ENCODE results near the gene CLASP2. TPM values are rescaled to one million over a fixed set of nuclear protein-coding genes. Genes with fewer than 3 reads are reported as not detected.

The CLASP2 gene
- total and polyA plus RNA-seq, 2 experiments from 2014 or later, result 38.7 to 112 TPM

DNA sequence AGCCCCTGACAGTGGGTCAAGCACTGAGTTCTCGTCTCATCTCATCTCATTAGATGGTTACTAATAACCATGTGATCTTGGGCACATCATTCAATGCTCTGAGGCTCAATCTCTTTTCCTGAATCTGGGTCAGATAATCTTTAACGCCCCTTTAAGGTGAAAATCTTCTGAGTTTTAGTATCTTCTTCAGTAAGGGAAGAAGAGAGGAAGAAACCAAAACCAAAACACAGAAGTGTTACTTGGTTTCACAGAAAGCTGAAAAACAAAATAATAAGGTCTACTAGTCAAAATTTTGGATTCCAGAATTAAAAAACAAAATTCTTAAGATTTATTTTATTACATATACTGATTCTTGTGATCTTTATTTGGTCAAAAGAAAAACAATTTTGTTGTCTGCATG, 78.2 kb downstream of the CLASP2 start:
- TF ChIP-seq CTCF (IDR thresholded peaks at IDR 0.05; ENCODE audit: low read depth, low read length), result no peak
- Histone ChIP-seq H3K9me3 (ENCODE audit: low read depth) (no peaks in the 10 kb centered on the region), H3K27ac (no peak overlapping the region), H3K4me1 (ENCODE audit: low read depth) (no peaks in the 10 kb centered on the region), H3K36me3 (peaks cover 11% of the 10 kb centered on the region), H3K4me3 (no peak overlapping the region), H3K27me3 (no peaks in the 10 kb centered on the region)
- DNase-seq (ENCODE audit: low read depth in 1 of 2, low spot score in 1 of 2), result no peak

GRCh38 chr3:33637482-33637881, 80.6 kb downstream of the CLASP2 start:
- no peak for TF ChIP-seq CTCF (IDR thresholded peaks at IDR 0.05; ENCODE audit: low read depth, low read length)

DNA sequence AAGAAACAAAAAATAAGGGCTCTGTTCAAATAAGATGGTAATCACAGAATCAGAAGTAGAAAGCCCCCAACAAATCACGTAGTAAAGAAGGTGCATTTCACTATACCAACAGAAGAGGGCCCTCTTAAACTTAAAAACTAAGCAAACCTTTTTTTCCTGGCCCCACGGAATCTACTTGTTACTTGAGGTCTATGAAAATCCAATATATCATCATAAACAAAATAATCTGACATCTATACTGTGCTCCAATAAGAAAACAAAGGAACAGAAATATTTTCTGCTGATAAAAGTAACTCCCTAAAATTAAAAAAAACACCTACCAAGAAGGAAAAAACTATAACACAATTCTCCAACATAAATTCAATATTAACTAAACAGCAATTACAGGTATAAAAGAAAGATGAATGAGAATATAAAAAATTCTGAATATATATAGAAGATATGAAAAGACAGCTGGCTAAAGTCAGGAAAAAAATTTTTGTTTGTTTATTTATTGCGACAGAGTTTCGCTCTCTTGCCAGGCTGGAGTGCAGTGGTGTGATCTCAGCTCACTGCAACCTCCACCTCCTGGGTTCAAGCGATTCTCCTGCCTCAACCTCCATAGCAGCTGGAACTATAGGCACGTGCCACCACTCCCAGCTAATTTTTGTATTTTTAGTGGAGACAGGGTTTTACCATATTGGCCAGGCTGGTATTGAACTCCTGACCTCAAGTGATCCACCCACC, 81.8 kb downstream of the CLASP2 start:
- Histone ChIP-seq H3K4me3 (no peak overlapping the region), H3K4me1 (ENCODE audit: low read depth) (no peaks in the 10 kb centered on the region), H3K9me3 (ENCODE audit: low read depth) (no peaks in the 10 kb centered on the region), H3K36me3 (peaks cover 5% of the 10 kb centered on the region), H3K27ac (no peak overlapping the region), H3K27me3 (no peaks in the 10 kb centered on the region)
- peak; percentile 62 for TF ChIP-seq CTCF (IDR thresholded peaks at IDR 0.05; ENCODE audit: low read depth, low read length)
- peak; percentile 69 to 80 for DNase-seq (ENCODE audit: low read depth in 1 of 2, low spot score in 1 of 2)

More at GRCh38 chr3:33637482-33637881, 80.6 kb downstream of the CLASP2 start:
- no peak for DNase-seq (ENCODE audit: low read depth in 1 of 2, low spot score in 1 of 2)
- Histone ChIP-seq H3K4me3 (no peak overlapping the region), H3K27ac (peak overlapping the region; percentile 3), H3K9me3 (ENCODE audit: low read depth) (no peaks in the 10 kb centered on the region), H3K36me3 (peaks cover 5% of the 10 kb centered on the region), H3K4me1 (ENCODE audit: low read depth) (no peaks in the 10 kb centered on the region), H3K27me3 (no peaks in the 10 kb centered on the region)

DNA sequence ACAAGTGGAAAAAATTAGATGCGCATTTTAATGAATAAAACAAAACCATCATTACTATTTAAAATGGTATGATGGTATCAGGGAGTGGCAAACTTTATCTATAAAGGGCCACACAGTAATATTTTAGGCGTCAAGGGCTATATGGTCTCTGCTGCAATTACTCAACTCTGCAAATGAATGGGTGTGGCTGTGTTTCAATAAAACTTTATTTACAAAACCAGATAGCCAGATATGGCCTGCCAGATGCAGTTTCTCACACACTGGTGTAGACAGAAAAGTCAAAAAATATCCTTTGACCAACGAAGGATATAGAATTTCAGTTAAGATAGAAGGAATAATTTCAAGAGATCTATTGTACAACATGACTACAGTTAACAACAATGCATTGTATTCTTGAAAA, 83.8 kb downstream of the CLASP2 start:
- DNase-seq (ENCODE audit: low read depth in 1 of 2, low spot score in 1 of 2), result no peak
- TF ChIP-seq CTCF (IDR thresholded peaks at IDR 0.05; ENCODE audit: low read depth, low read length), result no peak

DNA sequence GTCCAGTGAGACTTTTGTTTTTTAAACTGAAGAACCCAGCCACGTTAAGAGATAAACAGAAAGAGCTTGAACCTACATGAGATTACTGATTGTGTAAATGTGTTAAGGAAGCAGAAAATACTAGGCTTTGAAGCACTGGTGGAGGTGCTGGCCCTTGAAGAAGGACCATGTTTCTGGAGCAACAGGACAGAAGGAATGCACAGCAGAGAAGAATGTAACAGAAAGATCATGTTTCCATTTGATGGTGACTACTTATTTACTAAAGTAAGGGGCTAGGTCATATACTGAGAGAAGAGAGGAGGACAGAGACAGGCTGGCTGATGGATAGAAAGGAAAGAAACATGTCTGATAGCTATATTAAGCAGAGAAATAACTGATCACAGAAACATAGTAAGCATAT, 88.8 kb downstream of the CLASP2 start:
- TF ChIP-seq CTCF (IDR thresholded peaks at IDR 0.05; ENCODE audit: low read depth, low read length), result no peak
- no peak for DNase-seq (ENCODE audit: low read depth in 1 of 2, low spot score in 1 of 2)
- Histone ChIP-seq H3K4me1 (ENCODE audit: low read depth) (no peaks in the 10 kb centered on the region), H3K27ac (no peak overlapping the region), H3K36me3 (peaks cover 9% of the 10 kb centered on the region), H3K9me3 (ENCODE audit: low read depth) (no peaks in the 10 kb centered on the region), H3K27me3 (no peaks in the 10 kb centered on the region), H3K4me3 (no peak overlapping the region)

More for the DNA sequence above, 83.8 kb downstream of the CLASP2 start:
- Histone ChIP-seq H3K4me1 (ENCODE audit: low read depth) (no peaks in the 10 kb centered on the region), H3K9me3 (ENCODE audit: low read depth) (no peaks in the 10 kb centered on the region), H3K4me3 (no peak overlapping the region), H3K36me3 (no peaks in the 10 kb centered on the region), H3K27me3 (no peaks in the 10 kb centered on the region), H3K27ac (no peak overlapping the region)
